Hematopoietic multipotent progenitor cell treated with erythropoietin and hydrocortisone succinate and interleukin-3 and kit ligand, for 6 days (in vitro differentiated cells): ENCODE data around the gene TRAPPC14.
"Not testable (repeated sequence)": the region's sequence is repeated elsewhere in the genome, so short reads cannot be mapped to it uniquely, and the experiment has no call there.

Experiments
- DNase-seq: peaks from one replicate; pipeline ENCODE4 v3.0.0-alpha.2; 2015

The TRAPPC14 gene

DNA sequence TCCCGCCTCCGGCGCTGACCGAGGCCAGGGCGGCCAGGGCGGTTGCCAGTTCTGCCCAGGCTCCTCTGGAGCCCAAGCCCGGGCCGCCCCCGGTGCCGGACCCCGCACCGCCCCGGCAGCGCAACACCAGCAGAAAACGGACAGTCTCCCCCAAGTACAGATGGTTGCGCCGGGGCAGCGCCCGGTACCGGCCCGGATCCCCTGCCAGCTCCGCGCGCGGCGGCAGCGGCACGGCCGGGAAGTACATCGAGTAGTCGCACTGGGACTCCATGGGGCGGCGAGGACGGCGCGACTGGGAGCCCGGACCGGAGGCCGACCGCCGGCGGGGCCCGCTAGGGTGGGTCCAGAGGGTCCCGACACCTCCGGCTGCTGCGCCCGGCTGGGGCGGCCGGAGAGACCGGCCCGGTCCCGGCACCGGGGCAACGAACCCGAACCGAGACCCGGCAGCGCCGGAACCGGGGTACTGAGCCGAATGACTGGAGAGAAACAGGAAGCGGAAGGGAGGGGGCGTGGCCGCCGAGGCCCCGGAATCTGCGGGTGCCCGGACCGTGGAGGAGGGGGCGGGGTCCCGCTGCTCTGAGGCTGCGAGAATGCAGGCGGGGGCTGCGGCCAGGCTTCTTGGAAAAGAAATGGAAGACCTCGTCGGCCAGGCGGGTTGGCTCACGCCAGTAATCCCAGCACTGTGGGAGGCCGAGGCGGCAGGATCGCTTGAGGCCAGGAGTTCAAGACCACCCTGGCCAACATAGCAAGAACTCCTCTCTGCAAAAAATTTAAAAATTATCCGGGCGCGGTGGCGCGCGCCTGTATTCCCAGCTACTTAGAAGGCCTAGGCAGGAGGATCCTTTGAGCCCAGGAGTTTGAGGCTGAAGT lies at the start of gene TRAPPC14:
TSS of gene TRAPPC14 (minus strand) at position 495 of the 870 bp plus-strand sequence. CDS start at position 271, 224 bp downstream.
- peak; percentile 93 for DNase-seq

DNA sequence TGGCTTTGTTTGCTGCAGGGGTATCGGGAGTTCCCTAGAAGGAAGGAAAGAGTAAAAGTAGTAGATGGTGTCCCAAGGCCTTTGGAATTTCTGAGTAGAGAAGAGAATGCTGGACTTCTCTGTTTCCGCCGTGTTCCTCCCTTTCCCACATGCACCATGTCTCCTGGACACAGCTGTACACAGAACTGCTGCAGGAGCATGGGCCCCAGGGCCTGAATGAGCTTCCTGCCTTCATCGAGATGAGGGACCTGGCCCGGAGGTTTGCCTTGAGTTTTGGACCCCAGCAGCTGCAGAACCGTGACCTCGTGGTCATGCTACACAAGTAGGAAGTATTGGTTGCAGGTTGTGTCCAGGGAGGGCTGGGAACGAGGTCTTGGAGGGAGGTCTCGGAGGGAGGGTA lies 45.9 kb upstream of the TRAPPC14 start:
- no peak for DNase-seq

GRCh38 chr7:100200693-100201092 lies 42.2 kb upstream of the TRAPPC14 start:
- DNase-seq: no peak

DNA sequence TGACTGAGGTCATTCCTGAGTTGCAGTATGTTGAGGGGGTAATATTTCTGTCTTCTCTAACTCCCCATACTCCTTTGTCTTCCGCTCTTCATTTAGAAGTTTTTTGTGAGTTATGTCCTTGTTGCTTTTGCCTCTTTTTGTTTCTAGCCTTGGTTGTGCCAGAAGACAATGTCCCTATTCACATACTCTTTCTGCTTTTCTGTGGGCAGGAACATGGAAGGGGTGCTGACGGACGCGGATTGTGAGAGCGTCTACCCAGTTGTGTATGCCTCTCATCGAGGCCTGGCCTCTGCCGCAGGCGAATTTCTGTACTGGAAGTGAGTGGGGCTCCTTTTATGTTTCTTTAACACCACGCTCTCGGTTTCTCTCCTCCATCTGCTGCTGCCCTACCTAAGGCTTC lies 39.7 kb upstream of the TRAPPC14 start:
- no peak for DNase-seq

GRCh38 chr7:100195901-100196322 lies 37.4 kb upstream of the TRAPPC14 start:
- not testable (repeated sequence) for DNase-seq

DNA sequence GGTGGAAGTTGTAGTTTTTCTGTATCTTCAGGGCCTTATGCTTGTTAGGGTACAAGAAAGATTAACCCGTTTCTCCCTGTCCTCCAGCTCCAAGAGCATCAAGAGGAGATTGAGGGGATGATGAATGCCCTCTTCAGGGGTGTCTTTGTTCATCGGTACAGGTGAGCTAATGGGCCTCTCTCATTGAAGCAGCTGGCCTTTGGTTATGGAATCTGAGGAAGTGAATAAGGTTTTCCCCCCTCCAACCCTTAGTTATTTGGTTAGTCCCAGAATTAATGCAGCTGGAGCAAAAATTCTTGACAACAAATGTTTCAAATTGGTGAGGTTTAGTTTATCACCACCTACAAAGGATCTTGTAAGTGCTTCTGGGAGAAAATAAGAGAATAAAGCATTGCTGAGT lies 36.7 kb upstream of the TRAPPC14 start:
- no peak for DNase-seq

GRCh38 chr7:100192969-100193368 lies 34.4 kb upstream of the TRAPPC14 start:
- DNase-seq: no peak

GRCh38 chr7:100192281-100192862 lies 33.8 kb upstream of the TRAPPC14 start:
- not testable (repeated sequence) for DNase-seq

GRCh38 chr7:100191775-100192174 lies 33.3 kb upstream of the TRAPPC14 start:
- DNase-seq: no peak

DNA sequence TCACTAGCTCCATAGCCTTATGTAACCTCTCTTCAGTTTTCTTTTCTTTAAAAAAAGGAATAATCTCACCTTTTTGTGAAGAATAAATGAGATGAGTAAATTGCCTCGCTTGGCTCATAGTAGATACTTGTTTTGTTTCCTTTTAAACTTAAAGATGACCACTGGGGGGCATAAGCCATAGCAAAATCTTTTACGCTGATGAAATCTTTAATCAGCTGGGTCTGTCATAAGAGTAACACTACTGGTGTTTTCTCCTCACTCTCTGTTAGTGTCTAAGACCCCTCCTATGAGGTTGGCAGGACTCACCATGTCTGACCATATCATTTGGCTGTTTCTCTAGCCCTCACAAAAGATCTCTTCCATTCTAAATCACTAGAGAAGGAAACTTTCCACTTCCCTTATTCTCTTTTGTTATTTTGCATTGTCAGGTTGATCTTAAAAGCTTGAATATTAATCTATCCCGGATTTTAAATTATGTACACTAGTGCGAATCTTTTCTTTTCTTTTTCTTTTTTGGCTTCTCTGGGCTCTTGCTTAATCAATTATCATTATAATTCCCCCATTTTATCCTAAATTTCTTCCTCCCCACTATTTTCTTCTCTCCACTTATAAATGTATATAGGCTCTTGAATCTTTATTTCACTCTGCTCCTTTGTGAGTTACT lies 31.7 kb upstream of the TRAPPC14 start:
- peak; percentile 77 for DNase-seq

DNA sequence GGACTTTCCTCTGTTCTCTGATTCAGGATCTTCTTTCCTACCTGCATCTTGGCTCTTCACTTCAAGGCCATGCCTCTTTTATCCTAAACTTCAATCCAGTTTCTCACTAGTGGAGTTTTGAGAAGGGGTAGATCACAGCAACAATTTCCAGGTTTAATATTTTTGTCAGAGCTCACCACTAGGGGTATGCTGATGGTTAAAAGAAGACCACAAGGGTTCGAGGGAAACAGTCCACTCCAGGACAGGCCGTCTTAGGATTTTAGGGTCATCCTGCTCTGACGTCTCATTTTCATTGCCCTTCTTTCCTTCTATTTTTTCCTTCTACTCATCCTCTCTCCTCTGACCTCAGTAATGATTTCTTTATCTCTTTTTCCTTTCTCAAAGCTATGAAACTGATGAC lies 30.5 kb upstream of the TRAPPC14 start:
- DNase-seq: no peak

- no peak for DNase-seq
Observed at GRCh38 chr7:100185726-100186125, 27.2 kb upstream of the TRAPPC14 start.

DNA sequence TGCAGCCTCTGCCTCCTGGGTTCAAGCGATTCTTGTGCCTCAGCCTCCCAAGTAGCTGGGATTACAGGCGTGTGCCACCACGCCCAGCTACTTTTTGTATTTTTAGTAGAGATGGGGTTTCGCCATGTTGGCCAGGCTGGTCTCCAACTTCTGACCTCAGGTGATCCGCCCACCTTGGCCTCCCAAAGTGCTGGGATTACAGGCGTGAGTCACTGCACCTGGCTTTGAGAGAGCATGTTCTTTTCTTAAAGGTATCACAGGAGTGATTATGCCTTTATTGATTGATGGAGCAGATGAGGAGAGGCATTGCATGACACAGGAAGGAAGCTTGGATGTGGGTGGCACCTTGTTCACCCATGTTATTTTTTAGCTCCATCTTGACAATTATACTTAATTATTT lies 24.6 kb upstream of the TRAPPC14 start:
- not testable (repeated sequence) for DNase-seq

DNA sequence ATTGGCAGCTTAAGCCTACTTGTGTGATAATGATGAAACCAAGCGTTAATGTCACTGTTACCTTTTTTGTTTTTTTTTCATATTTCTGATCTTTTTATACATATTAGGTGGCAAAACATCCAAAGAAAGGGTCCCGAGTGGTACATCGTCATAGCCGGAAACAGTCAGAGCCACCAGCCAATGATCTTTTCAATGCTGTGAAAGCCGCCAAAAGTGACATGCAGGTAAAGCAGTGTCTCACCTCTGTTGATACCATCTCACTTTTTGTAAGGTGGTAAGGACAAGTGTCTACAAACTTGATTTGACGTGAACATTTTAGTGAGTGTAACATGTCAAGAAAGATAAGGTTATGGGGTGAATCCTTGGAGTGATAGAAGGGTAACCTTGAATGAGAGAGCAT lies 24.1 kb upstream of the TRAPPC14 start:
- not testable (repeated sequence) for DNase-seq

DNA sequence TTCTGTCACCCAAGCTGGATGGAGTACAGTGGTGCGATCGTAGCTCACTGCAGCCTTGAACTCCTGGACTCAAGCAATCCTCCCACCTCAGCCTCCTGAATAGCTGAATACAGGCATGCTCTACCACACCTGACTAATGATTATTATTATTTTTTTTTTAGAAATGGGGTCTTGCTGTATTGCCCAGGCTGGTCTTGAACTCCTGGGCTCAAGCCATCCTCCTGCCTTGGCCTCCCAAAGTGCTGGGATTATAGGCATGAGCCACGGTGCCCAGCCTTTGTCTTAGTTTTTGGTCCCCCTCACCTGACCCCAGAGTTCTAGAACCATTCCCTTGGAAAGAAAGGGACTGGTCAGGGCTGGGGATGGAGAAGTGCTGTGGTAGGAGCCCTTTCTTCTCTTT lies 21.6 kb upstream of the TRAPPC14 start:
- DNase-seq: not testable (repeated sequence)

- DNase-seq: peak; percentile 97
Observed at GRCh38 chr7:100177045-100178001, 18.8 kb upstream of the TRAPPC14 start, which contains the start of the genes GPC2 and STAG3. GPC2 (minus strand) TSS chr7:100177381; CDS start chr7:100177199, 182 bp downstream. STAG3 (plus strand) TSS chr7:100177918; CDS start chr7:100180557, 2,639 bp downstream.

- DNase-seq: no peak
Observed at GRCh38 chr7:100176096-100177044, 17.8 kb upstream of the TRAPPC14 start.

DNA sequence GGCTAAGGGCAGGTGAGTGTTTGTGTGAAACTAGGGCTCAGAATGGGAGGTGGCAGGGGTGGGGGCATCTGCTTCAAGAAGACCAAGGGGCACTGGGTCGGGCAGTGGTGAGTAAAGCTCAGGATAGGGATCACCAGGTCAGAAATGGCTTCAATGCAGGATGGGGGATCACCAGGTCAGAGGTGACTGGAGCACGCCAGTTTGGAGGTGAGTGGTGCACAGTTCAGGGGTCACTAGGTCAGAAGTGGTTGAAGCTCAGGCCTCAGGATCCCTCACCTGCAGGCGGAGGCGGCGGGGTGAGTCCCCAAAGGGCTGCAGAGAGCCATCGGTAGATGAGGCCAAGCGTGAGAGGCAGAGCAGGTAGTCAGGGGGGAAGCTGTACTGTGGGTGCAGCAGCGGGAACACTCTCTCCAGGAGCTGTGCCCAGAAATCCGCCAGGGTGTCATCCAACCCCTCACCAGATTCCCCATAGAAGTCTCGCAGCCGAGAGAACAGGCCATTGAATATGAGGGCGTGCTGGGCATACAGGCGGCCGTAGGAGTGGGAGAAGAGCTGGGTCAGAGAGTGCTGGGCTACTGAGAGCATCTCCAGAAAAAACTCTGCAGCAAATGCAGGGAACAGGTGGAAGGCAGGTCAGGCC lies 16.9 kb upstream of the TRAPPC14 start:
- DNase-seq: no peak

DNA sequence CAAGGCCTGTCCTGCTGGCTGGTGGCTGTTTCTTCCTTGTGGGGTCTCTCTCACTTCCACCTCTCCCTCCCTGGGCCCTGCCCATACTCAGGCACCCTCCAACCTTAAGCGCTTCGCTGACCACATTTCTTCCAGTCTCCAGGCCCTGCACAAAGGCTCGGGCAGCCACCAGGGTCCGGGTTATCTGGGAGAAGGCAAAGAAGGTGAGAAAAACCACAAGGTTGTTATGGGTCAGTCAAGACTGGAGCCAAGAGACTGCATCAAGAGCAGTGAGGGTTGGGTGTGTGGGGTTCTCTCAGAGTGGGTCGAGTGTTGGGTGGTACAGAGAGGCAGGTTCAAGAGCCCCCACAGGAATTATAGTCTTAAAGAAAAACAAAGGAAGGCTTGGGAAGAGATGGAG lies 16.1 kb upstream of the TRAPPC14 start:
- no peak for DNase-seq

DNA sequence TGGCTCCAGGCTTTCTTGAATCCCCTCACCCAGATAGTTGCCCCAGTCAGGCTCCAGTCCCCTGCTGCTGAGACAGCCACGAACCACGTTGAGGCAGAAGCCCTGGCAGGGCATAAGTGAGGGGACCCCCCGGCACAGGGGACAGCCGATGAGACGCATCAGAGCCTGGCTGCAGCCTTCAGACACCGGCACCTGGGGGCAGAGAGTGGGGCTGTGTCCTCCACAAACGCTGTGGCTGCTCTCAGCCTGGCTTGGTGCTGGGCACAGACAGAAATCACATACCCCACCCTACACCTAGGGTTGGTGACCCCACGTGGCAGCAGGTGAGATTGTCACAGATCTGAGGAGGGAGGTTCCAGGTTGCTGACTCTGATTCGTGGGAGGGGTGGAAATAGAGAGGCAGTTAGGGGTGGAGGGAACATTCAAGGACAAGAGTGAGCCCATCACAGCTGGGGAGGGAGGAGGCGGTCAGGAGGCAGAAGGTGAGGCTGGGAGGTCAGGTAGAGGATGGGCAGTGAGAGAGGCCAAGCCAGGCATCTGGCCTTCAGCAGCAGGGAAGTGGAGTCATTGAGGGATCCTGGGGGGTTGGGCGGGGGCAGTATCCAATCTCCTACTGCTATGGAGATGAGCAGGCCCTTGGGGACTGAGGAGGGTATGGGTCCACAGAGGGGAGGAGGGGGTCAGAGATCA lies 15.4 kb upstream of the TRAPPC14 start:
- DNase-seq: no peak
